Measurements from ENCODE around the gene CACNG8. TPM values are rescaled to one million over a fixed set of nuclear protein-coding genes. Genes with fewer than 3 reads are reported as not detected.

CACNG8 gene
- total RNA-seq, 1 experiment from 2014 or later, result 17.7 TPM

DNA sequence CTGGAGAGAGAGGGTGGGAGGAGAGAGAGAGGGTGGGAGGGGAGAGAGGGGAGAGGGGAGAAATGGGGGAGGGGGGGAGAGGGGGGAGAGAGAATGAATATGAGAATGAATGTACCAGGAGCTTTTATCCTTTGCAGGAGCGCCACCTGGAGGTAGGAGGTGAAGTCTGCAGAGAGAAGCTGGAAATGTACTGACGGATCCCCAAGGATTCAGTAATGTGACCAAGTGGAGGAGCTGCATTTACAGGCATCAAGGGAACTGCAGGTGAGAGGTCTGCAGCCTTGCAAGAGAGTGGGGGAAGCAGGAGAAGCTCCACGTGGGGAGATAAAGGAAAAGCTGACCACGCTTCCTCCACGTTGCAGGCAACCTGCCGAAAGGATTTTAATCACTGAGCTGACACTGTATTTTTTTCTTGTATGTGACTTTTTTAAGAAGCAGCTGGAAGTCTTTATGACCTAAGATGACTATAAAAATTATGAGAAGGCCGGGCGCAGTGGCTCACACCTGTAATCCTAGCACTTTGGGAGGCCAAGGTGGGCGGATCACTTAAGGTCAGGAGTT lies 67.3 kb downstream of the CACNG8 start:
- ATAC-seq (peak; percentile 86), DNase-seq (ENCODE audit: low read depth, low spot score) (no peak)
- POLR2A ChIA-PET, result interaction anchor here (0.6 to 0.7 kb wide), 4 partner anchors 49 to 900 kb away, joined by 3 to 9 read pairs (median 4); no protein-coding TSS in a partner anchor
- no peak; the same call in 1 of the 2 replicates for TF ChIP-seq POLR2AphosphoS5 (IDR thresholded peaks at IDR 0.05; ENCODE audit: low read depth, low read length)
- no peak for TF ChIP-seq TCF7L2 (IDR thresholded peaks at IDR 0.05; ENCODE audit: low read depth, low read length)
- TF ChIP-seq, protein P1, sequence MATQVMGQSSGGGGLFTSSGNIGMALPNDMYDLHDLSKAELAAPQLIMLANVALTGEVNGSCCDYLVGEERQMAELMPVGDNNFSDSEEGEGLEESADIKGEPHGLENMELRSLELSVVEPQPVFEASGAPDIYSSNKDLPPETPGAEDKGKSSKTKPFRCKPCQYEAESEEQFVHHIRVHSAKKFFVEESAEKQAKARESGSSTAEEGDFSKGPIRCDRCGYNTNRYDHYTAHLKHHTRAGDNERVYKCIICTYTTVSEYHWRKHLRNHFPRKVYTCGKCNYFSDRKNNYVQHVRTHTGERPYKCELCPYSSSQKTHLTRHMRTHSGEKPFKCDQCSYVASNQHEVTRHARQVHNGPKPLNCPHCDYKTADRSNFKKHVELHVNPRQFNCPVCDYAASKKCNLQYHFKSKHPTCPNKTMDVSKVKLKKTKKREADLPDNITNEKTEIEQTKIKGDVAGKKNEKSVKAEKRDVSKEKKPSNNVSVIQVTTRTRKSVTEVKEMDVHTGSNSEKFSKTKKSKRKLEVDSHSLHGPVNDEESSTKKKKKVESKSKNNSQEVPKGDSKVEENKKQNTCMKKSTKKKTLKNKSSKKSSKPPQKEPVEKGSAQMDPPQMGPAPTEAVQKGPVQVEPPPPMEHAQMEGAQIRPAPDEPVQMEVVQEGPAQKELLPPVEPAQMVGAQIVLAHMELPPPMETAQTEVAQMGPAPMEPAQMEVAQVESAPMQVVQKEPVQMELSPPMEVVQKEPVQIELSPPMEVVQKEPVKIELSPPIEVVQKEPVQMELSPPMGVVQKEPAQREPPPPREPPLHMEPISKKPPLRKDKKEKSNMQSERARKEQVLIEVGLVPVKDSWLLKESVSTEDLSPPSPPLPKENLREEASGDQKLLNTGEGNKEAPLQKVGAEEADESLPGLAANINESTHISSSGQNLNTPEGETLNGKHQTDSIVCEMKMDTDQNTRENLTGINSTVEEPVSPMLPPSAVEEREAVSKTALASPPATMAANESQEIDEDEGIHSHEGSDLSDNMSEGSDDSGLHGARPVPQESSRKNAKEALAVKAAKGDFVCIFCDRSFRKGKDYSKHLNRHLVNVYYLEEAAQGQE (IDR thresholded peaks at IDR 0.05; ENCODE audit: insufficient read depth in 1 of 2, low read depth in 2 of 2, low read length in 1 of 2), result no peak
- no peak for TF ChIP-seq SIN3A (IDR thresholded peaks at IDR 0.05; ENCODE audit: borderline replicate concordance, insufficient read depth, low read depth, low read length)
- TF ChIP-seq, protein P2, sequence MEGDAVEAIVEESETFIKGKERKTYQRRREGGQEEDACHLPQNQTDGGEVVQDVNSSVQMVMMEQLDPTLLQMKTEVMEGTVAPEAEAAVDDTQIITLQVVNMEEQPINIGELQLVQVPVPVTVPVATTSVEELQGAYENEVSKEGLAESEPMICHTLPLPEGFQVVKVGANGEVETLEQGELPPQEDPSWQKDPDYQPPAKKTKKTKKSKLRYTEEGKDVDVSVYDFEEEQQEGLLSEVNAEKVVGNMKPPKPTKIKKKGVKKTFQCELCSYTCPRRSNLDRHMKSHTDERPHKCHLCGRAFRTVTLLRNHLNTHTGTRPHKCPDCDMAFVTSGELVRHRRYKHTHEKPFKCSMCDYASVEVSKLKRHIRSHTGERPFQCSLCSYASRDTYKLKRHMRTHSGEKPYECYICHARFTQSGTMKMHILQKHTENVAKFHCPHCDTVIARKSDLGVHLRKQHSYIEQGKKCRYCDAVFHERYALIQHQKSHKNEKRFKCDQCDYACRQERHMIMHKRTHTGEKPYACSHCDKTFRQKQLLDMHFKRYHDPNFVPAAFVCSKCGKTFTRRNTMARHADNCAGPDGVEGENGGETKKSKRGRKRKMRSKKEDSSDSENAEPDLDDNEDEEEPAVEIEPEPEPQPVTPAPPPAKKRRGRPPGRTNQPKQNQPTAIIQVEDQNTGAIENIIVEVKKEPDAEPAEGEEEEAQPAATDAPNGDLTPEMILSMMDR (IDR thresholded peaks at IDR 0.05), result peak; percentile 88
- no TSS peak for BruUV-seq (replicated peaks)
- CTCF ChIA-PET, result interaction anchor here (0.6 to 1.7 kb wide), 26 partner anchors 10 to 258 kb away, joined by 3 to 30 read pairs (median 4); partner anchors contain the start of genes MYADM and PRKCG
- H3K4me1 ChIP-seq (ENCODE audit: control insufficient read depth, insufficient read depth, low read length), result peaks cover 22% of the 10 kb centered on the region
- H3K27ac ChIP-seq (ENCODE audit: low read length), result peak overlapping the region; percentile 95
- no peaks in the 10 kb centered on the region for H3K36me3 ChIP-seq (ENCODE audit: control insufficient read depth, insufficient read depth, low read length)
- no peaks in the 10 kb centered on the region for H3K27me3 ChIP-seq (ENCODE audit: control insufficient read depth, insufficient read depth, low read length)
- H3K9me3 ChIP-seq (ENCODE audit: control insufficient read depth, insufficient read depth, low read depth, low read length), result no peaks in the 10 kb centered on the region
- H3K4me3 ChIP-seq (ENCODE audit: low read depth in 2 of 2, low read length in 2 of 2), result no peak overlapping the region
- in situ Hi-C loops (cut with HindIII; ENCODE audit: low pct_unique_long_range_greater_than_20kb, low sequenced_read_pairs) (loop anchor here (25.0 kb wide), 1 partner anchor 118 kb away; the partner anchor contains the start of gene CACNG7), intact Hi-C loops (cut with micrococcal nuclease; ENCODE audit: unreplicated experiment) (loop anchor here (2.0 to 5.0 kb wide), 3 partner anchors 67 to 221 kb away; no protein-coding TSS in a partner anchor)

DNA sequence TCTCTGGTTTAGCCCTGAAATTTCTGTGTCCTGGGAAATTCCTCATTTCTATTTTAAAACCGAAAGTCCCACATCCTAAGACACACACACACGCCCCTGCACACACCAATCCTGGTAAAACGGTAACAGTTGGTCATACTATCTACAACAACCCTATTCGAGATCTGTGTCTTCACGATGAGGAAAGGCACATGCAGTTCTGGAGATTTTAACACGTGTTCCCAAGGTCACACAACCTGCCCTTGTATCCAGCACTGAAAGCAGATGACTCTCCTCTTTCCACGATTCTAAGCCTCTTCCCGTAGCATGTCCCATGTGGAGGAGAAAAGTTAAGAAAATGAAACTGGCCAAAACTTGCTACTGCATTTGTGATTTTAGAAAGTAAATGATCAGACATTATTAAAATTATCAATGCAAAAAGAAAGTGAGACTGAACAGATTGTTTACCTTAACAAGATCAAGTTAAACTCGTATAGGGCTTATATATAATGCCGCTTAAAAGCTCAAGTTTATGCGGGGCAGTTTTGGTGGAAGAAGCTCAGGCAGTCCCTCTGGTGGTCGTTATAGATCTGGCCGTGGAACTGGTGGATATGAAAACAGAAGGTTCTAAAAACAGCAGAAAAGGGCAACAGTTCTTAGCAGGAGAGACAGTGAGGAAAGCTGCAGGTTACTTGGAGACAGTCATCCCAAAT lies 68.3 kb downstream of the CACNG8 start:
- Histone ChIP-seq H3K27ac (ENCODE audit: low read length) (peak overlapping the region; percentile 95), H3K27me3 (ENCODE audit: control insufficient read depth, insufficient read depth, low read length) (no peaks in the 10 kb centered on the region), H3K4me3 (ENCODE audit: low read depth in 2 of 2, low read length in 2 of 2) (peak overlapping the region; percentile 22 to 49), H3K36me3 (ENCODE audit: control insufficient read depth, insufficient read depth, low read length) (no peaks in the 10 kb centered on the region), H3K4me1 (ENCODE audit: control insufficient read depth, insufficient read depth, low read length) (peaks cover 28% of the 10 kb centered on the region), H3K9me3 (ENCODE audit: control insufficient read depth, insufficient read depth, low read depth, low read length) (no peaks in the 10 kb centered on the region)
- in situ Hi-C loops (cut with HindIII; ENCODE audit: low pct_unique_long_range_greater_than_20kb, low sequenced_read_pairs), result loop anchor here (25.0 kb wide), 1 partner anchor 119 kb away; the partner anchor contains the start of gene CACNG7
- ChIA-PET POLR2A (interaction anchor here (0.5 to 0.7 kb wide), 4 partner anchors 11 to 356 kb away, joined by 3 to 4 read pairs (median 3); no protein-coding TSS in a partner anchor), CTCF (interaction anchor here (0.6 to 1.7 kb wide), 6 partner anchors 11 to 238 kb away, joined by 3 to 11 read pairs (median 4); no protein-coding TSS in a partner anchor)
- intact Hi-C loops (cut with micrococcal nuclease; ENCODE audit: unreplicated experiment), result loop anchor here (2.0 to 5.0 kb wide), 3 partner anchors 66 to 222 kb away; no protein-coding TSS in a partner anchor
- BruUV-seq (replicated peaks), result no TSS peak
- TF ChIP-seq, protein P2 (IDR thresholded peaks at IDR 0.05), result no peak; the same call in none of the 2 replicates
- no peak for TF ChIP-seq POLR2AphosphoS5 (IDR thresholded peaks at IDR 0.05; ENCODE audit: low read depth, low read length)
- no peak for TF ChIP-seq TCF7L2 (IDR thresholded peaks at IDR 0.05; ENCODE audit: low read depth, low read length)
- TF ChIP-seq, protein P1 (IDR thresholded peaks at IDR 0.05; ENCODE audit: insufficient read depth in 1 of 2, low read depth in 2 of 2, low read length in 1 of 2), result no peak
- TF ChIP-seq SIN3A (IDR thresholded peaks at IDR 0.05; ENCODE audit: borderline replicate concordance, insufficient read depth, low read depth, low read length), result no peak
- DNase-seq (ENCODE audit: low read depth, low spot score) (no peak), ATAC-seq (peak; percentile 67)

Data from Panc1 (cell line).